GM12874 (cell line): ENCODE measurements around the gene ZNF385B.

Experiments
- TF ChIP-seq, protein P1 (sequence below): IDR thresholded peaks from 2 replicates; pipeline ENCODE4 v1.5.1; 2011; ENCODE audit warnings: low read depth, mild to moderate bottlenecking, control low read depth, low read length, moderate library complexity; ENCODE audit not compliant: insufficient read depth

The ZNF385B gene

DNA sequence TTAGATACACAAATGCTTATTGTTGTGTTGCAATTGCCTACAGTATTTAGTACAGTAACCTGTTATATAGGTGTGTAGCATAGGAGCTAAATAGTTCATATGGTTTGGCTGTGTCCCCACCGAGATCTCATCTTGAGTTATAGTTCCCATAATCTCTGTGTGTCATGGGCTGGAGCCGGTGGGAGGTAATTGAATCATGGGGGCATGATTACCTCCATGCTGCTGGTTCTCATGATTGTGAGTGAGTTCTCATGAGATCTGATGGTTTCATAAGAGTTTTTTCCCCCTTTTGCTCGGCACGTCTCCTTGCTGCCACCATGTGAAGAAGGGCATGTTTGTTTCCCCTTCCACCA, 406.3 kb downstream of the ZNF385B start:
- TF ChIP-seq, protein P1, sequence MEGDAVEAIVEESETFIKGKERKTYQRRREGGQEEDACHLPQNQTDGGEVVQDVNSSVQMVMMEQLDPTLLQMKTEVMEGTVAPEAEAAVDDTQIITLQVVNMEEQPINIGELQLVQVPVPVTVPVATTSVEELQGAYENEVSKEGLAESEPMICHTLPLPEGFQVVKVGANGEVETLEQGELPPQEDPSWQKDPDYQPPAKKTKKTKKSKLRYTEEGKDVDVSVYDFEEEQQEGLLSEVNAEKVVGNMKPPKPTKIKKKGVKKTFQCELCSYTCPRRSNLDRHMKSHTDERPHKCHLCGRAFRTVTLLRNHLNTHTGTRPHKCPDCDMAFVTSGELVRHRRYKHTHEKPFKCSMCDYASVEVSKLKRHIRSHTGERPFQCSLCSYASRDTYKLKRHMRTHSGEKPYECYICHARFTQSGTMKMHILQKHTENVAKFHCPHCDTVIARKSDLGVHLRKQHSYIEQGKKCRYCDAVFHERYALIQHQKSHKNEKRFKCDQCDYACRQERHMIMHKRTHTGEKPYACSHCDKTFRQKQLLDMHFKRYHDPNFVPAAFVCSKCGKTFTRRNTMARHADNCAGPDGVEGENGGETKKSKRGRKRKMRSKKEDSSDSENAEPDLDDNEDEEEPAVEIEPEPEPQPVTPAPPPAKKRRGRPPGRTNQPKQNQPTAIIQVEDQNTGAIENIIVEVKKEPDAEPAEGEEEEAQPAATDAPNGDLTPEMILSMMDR = no peak

DNA sequence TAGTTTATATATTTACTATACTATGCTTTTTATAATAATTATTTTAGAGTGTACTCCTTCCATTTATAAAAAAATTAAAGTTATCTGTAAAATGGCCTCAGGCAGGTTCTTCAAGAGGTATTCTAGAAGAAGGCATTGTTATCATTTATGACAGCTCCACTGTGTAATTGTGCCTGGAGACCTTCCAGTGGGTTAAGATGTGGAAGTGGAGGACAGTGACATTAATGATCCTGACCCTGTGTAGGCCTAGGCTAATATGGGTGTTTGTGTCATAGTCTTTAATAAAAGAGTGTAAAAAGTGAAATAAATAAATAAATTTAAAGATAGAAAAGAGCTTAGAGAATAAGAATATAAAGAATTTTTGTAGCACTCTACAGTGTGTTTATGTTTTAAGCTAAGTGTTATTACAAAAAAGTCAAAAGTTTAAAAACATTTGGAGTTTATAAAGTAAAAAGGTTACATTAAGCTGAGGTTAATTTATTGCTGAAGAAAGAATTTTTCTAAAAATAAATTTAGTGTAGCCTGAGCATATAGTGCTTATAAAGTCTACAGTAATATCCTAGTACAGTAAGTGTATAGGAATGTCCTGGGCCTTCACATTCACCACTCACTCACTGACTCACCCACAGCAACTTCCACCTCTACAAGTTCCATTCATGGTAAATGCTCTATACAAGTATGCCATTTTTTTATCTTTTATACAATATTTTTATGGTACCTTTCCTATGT, 406.8 kb downstream of the ZNF385B start:
- TF ChIP-seq, protein P1 = no peak

DNA sequence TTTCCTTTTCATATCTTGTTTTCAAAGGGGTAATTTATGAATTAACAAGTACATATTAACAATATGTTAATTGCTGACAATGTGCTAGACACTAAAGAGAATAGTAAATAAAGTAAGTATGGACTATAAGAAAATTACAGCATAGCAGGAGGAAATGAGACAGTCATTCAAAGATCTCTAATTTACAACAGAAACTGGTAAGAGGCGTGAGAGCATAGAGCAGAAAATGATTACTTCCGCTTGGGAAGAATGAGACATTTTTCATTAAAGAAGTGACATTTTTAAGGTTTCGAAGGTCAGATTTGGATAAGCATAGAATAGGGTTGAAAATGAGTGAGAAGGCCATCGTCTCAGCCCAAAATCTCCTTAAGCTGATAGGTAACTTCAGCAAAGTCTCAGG, 412.4 kb downstream of the ZNF385B start:
- TF ChIP-seq, protein P1 = no peak

DNA sequence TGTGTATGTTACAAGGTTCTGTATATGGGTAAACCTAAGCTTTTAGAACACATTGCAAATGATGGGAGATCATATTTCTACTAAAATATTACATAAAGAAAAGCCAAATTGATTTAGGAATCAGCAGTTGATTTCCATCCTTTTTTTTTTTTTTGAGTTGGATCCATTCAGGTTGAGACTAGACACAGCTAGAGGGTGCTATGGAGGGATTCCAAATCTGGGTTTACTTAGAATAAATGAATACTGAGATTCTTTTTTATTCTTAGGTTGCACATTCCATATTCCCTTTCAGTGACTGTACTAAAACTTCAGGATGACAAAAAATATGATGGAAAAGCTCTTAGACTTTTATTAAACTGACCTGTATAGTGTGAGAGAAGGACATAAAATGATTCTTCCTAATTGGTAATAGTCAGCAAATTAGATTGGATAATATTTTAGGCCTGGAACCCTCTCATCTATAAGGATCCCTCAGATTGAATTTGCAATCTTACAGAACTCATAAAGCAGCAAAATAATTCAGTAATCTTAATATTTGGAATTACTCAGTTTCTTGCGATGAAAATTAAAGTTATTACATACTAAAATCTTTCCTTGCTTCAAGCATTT, 413.5 kb downstream of the ZNF385B start:
- TF ChIP-seq, protein P1 = no peak

DNA sequence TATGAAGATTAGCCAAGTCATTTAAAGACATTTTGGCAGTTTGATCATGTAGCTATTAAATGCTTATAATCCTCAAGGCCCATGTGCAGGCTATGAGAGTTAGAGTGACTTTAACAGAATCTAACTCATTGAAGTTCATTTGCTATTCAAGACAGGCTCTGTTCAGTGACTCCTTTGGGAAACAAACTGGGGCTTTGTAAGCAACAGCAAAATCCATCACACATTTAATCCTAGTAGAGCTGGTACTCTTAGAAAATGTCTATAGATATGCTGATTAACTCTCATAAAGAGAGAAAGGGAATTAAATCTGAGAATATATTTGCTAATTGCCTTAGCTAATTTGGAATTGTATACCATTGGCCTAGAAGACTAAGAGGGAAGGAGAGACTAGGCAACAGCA, 414.0 kb downstream of the ZNF385B start:
- TF ChIP-seq, protein P1 = no peak

DNA sequence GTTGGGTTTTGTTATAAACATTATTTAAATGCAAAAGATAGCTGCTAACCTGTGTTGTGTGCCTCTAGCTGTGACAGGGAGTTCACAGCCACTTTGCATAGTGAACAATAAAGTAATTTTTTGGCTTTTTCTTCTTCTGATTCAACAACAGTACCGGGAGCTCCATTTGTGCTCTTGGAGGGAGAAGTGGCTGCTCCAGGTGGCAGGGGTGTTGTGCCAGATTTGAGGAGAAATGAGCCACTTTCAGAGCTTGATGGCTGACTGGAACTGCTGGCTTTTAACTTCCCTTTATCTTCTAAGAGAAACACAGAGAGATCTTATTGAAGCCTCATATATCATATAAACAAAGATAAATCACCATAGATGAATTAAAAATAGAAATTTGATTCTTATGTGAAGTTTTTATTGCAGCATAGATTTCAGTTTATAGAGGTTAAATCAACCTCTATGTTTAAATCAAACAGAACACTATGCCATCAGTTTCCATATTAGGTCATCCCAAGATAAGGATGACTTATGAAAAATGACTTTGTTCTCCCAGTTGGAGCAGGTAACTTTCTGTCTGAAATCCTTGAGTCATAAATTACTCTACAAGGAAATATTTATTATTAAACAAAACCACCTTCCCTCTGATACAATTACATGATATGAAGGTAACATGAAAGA, 414.8 kb downstream of the ZNF385B start:
- TF ChIP-seq, protein P1 = no peak

DNA sequence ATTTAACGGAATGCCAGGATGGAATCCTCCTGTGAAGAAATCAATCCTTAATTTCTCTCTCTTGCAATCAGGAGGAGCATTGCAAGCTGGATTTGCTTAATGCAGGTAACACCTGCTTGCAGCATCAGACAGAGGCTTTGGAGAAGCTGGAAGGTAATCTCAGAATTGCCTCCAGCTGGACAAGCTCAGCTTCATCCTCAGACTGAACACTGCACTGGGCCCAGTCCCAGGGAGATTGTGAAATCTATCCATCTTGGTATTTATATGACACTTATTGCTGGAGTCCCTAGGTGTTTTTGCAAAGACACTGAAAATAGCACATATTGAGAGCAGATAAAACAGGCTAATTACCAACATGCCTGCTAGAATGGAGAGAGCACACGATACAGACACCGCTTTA, 417.4 kb downstream of the ZNF385B start:
- TF ChIP-seq, protein P1 = no peak
